Measurements from ENCODE around the gene SFRP5. TPM values are rescaled to one million over a fixed set of nuclear protein-coding genes. Genes with fewer than 3 reads are reported as not detected.

SFRP5 gene
- not detected in 2 replicates for total RNA-seq
- long read RNA-seq: 0 reads

- Mint-ChIP-seq H3K4me3 (ENCODE audit: unreplicated experiment) (peak within 1 kb of the TSS; percentile 69), H3K27me3 (ENCODE audit: unreplicated experiment) (peaks cover 46% of the 10 kb centered on the region), H3K36me3 (ENCODE audit: unreplicated experiment) (peaks cover 5% of the 10 kb centered on the region), H3K4me1 (ENCODE audit: unreplicated experiment) (peaks cover 10% of the 10 kb centered on the region), H3K27ac (ENCODE audit: unreplicated experiment) (no peak within 1 kb of the TSS), H3K9me3 (ENCODE audit: unreplicated experiment) (no peaks in the 10 kb centered on the region)
- DNase-seq (ENCODE audit: extremely low spot score, unreplicated experiment): no peak
- TF ChIP-seq CTCF (IDR thresholded peaks at IDR 0.05): no peak
Observed at GRCh38 chr10:97771913-97772823, at the start of gene SFRP5. Gene SFRP5 (minus strand): TSS chr10:97771999. CDS start chr10:97771833, 166 bp downstream.

GRCh38 chr10:97820096-97820704 lies 48.4 kb upstream of the SFRP5 start:
- no peaks in the 10 kb centered on the region for H3K9me3 Mint-ChIP-seq (ENCODE audit: unreplicated experiment)
- no peak for TF ChIP-seq CTCF (IDR thresholded peaks at IDR 0.05)

GRCh38 chr10:97818572-97818971 lies 46.8 kb upstream of the SFRP5 start:
- Mint-ChIP-seq H3K4me3 (ENCODE audit: unreplicated experiment) (no peak overlapping the region), H3K27me3 (ENCODE audit: unreplicated experiment) (peaks cover 11% of the 10 kb centered on the region), H3K27ac (ENCODE audit: unreplicated experiment) (no peak overlapping the region), H3K4me1 (ENCODE audit: unreplicated experiment) (peaks cover 2% of the 10 kb centered on the region), H3K9me3 (ENCODE audit: unreplicated experiment) (no peaks in the 10 kb centered on the region), H3K36me3 (ENCODE audit: unreplicated experiment) (no peaks in the 10 kb centered on the region)
- no peak for TF ChIP-seq CTCF (IDR thresholded peaks at IDR 0.05)
- DNase-seq (ENCODE audit: extremely low spot score, unreplicated experiment): no peak

More at GRCh38 chr10:97820096-97820704, 48.4 kb upstream of the SFRP5 start:
- H3K4me1 Mint-ChIP-seq (ENCODE audit: unreplicated experiment): peaks cover 2% of the 10 kb centered on the region
- DNase-seq (ENCODE audit: extremely low spot score, unreplicated experiment): no peak
- no peak overlapping the region for H3K27ac Mint-ChIP-seq (ENCODE audit: unreplicated experiment)
- no peaks in the 10 kb centered on the region for H3K36me3 Mint-ChIP-seq (ENCODE audit: unreplicated experiment)
- H3K4me3 Mint-ChIP-seq (ENCODE audit: unreplicated experiment): no peak overlapping the region
- peaks cover 11% of the 10 kb centered on the region for H3K27me3 Mint-ChIP-seq (ENCODE audit: unreplicated experiment)

- no peak overlapping the region for H3K4me3 Mint-ChIP-seq (ENCODE audit: unreplicated experiment)
- H3K36me3 Mint-ChIP-seq (ENCODE audit: unreplicated experiment): no peaks in the 10 kb centered on the region
- H3K27ac Mint-ChIP-seq (ENCODE audit: unreplicated experiment): no peak overlapping the region
- TF ChIP-seq CTCF (IDR thresholded peaks at IDR 0.05): no peak
- H3K4me1 Mint-ChIP-seq (ENCODE audit: unreplicated experiment): peaks cover 5% of the 10 kb centered on the region
- no peak for DNase-seq (ENCODE audit: extremely low spot score, unreplicated experiment)
- peaks cover 11% of the 10 kb centered on the region for H3K27me3 Mint-ChIP-seq (ENCODE audit: unreplicated experiment)
- no peaks in the 10 kb centered on the region for H3K9me3 Mint-ChIP-seq (ENCODE audit: unreplicated experiment)
Observed at GRCh38 chr10:97816609-97817008, 44.8 kb upstream of the SFRP5 start.

- DNase-seq (ENCODE audit: extremely low spot score, unreplicated experiment): no peak
- H3K9me3 Mint-ChIP-seq (ENCODE audit: unreplicated experiment): no peaks in the 10 kb centered on the region
- no peak for TF ChIP-seq CTCF (IDR thresholded peaks at IDR 0.05)
- H3K27ac Mint-ChIP-seq (ENCODE audit: unreplicated experiment): no peak overlapping the region
- peaks cover 11% of the 10 kb centered on the region for H3K27me3 Mint-ChIP-seq (ENCODE audit: unreplicated experiment)
- no peak overlapping the region for H3K4me3 Mint-ChIP-seq (ENCODE audit: unreplicated experiment)
- H3K4me1 Mint-ChIP-seq (ENCODE audit: unreplicated experiment): peaks cover 4% of the 10 kb centered on the region
- H3K36me3 Mint-ChIP-seq (ENCODE audit: unreplicated experiment): no peaks in the 10 kb centered on the region
Observed at GRCh38 chr10:97814996-97815395, 43.2 kb upstream of the SFRP5 start.
